K562 (cell line): Measurements from ENCODE around the gene EHMT2. TPM values are rescaled to one million over a fixed set of nuclear protein-coding genes. Genes with fewer than 3 reads are reported as not detected.

ENCODE experiments used
- BCL6 ChIP-seq: fragments of 250-450 bp; sonication (Bioruptor Pico); IDR thresholded peaks from 2 replicates; pipeline ENCODE4 v1.4.0; 2020
- BRD9 ChIP-seq: fragments of 450-650 bp; IDR thresholded peaks from 2 replicates; pipeline ENCODE4 v1.6.1; 2018; ENCODE audit warnings: low read depth; ENCODE audit not compliant: partially characterized antibody
- CAMTA2 ChIP-seq: fragments of 250-450 bp; sonication (Bioruptor Pico); conservative IDR thresholded peaks from 2 replicates; pipeline ENCODE4 v1.5.1; 2022
- CHD1 ChIP-seq: fragments of 200-600 bp; sonication (generic); IDR thresholded peaks from one replicate; pipeline ENCODE4 v1.6.1; 2012; ENCODE audit warnings: mild to moderate bottlenecking, moderate library complexity, low read length, inconsistent platforms
- FOXP1 ChIP-seq: sonication (generic); formaldehyde crosslinking; IDR thresholded peaks from 2 replicates; pipeline ENCODE4 v1.8.0; 2022; ENCODE audit warnings: mild to moderate bottlenecking, missing genetic modification reagents
- KLF10 ChIP-seq: fragments of 250-450 bp; sonication (Bioruptor Pico); IDR thresholded peaks from 2 replicates; pipeline ENCODE4 v1.6.1; 2021; ENCODE audit warnings: matching md5 sums
- NFXL1 ChIP-seq: fragments of 450-650 bp; formaldehyde crosslinking; IDR thresholded peaks from 2 replicates; pipeline ENCODE4 v1.4.0; 2021; ENCODE audit warnings: mild to moderate bottlenecking
- NR1H2 ChIP-seq: sonication (generic); formaldehyde crosslinking; IDR thresholded peaks from 2 replicates; pipeline ENCODE4 v1.4.0; 2020; ENCODE audit warnings: mild to moderate bottlenecking, missing genetic modification reagents
- RBM39 ChIP-seq: fragments of 200-400 bp; formaldehyde crosslinking; optimal IDR thresholded peaks from 2 replicates; pipeline ENCODE3; 2018; ENCODE audit warnings: low read depth, low read length
- ZNF584 ChIP-seq: fragments of 200-800 bp; sonication (Bioruptor generic); IDR thresholded peaks from 2 replicates; pipeline ENCODE4 v1.6.1; 2016; ENCODE audit warnings: low read depth, mild to moderate bottlenecking, missing genetic modification characterization, missing compliant biosample characterization
- polyA plus RNA-seq, 8 experiments: library from polyadenylated mRNA; depleted of rRNA in 4 of 8; stranded (reverse) in 5 of 8; unstranded in 3 of 8; fragments of >200 nt; fragmentation: Nextera tagmentation in 2 of 8; fragmentation: Illumina TruSeq in 1 of 8; extraction: Ambion mirVana in 2 of 8; extraction: Trizol in 1 of 8; gene quantifications; 2 replicates each; pipeline versions ENCODE4 v1.2.1 to v1.2.3, GENCODE V29; 2011 to 2014; ENCODE audit warnings: inconsistent platforms in 1 of 8, missing spikeins in 1 of 8
- total RNA-seq, 7 experiments: library from RNA; depleted of rRNA in 6 of 7; stranded (reverse); fragments of >200 nt in 6 of 7; fragmentation: Illumina TruSeq in 2 of 7; extraction: Trizol in 2 of 7; gene quantifications; 2 replicates each; pipeline versions ENCODE4 v1.2.1 to v1.2.3, GENCODE V29; 2011 to 2021; ENCODE audit warnings: low replicate concordance in 1 of 7
- TF ChIP-seq, protein P1 (sequence below): sonication (generic); formaldehyde crosslinking; IDR thresholded peaks from 2 replicates; pipeline ENCODE4 v1.8.1; 2023; ENCODE audit warnings: missing genetic modification reagents, mild to moderate bottlenecking, borderline replicate concordance
- TF ChIP-seq, protein P2 (sequence below): sonication (generic); formaldehyde crosslinking; IDR thresholded peaks from 2 replicates; pipeline ENCODE4 v1.8.0; 2023; ENCODE audit warnings: mild to moderate bottlenecking, missing genetic modification reagents
- TF ChIP-seq, protein P3 (sequence below): sonication (generic); formaldehyde crosslinking; IDR thresholded peaks from 2 replicates; pipeline ENCODE4 v1.8.1; 2023; ENCODE audit warnings: mild to moderate bottlenecking, missing genetic modification reagents
- TF ChIP-seq, protein P4 (sequence below): sonication (generic); formaldehyde crosslinking; IDR thresholded peaks from 2 replicates; pipeline ENCODE4 v1.8.0; 2022; ENCODE audit warnings: missing genetic modification reagents, mild to moderate bottlenecking, borderline replicate concordance

EHMT2 gene
- total and polyA plus RNA-seq, 9 of the 15 experiments (the other 6 are each of a cell fraction or from before 2014, with no cell fraction given) = 2.1 to 63.8 (median 38.5) TPM

DNA sequence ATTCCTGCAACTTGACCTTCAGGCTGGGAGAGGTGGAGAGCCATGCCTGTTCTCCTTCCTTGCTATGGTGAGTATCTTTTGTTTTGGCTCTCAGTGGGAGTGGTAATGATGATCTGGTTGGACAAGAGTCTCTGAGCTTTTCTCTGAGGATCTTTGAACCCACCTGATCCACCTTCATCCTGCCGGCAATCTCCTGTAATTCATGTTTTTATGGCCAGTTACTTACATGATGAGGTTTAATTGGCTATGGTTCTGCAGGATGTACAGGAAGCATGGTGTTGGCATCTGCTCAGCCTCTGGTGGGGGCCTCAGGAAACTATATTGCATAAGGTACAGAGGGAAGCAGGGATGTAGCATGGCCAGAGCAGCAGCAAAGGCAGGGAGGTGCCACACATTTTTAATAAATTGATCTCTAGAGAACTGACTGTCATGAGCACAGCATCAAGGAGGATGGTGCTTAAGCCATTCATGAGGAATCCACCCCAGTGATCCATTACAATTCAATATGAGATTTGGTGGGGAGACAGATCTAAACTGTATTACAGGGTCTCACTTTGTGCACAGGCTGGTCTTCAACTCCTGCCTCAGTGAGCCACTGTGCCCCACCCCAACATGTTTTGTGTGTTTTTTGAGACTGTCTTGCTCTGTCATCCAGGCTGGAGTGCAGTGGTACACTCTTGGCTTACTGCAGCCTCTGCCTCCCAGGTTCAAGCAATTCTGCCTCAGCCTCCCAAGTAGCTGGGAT, 60.0 kb downstream of the EHMT2 start (continued):
- TF ChIP-seq, protein P1, sequence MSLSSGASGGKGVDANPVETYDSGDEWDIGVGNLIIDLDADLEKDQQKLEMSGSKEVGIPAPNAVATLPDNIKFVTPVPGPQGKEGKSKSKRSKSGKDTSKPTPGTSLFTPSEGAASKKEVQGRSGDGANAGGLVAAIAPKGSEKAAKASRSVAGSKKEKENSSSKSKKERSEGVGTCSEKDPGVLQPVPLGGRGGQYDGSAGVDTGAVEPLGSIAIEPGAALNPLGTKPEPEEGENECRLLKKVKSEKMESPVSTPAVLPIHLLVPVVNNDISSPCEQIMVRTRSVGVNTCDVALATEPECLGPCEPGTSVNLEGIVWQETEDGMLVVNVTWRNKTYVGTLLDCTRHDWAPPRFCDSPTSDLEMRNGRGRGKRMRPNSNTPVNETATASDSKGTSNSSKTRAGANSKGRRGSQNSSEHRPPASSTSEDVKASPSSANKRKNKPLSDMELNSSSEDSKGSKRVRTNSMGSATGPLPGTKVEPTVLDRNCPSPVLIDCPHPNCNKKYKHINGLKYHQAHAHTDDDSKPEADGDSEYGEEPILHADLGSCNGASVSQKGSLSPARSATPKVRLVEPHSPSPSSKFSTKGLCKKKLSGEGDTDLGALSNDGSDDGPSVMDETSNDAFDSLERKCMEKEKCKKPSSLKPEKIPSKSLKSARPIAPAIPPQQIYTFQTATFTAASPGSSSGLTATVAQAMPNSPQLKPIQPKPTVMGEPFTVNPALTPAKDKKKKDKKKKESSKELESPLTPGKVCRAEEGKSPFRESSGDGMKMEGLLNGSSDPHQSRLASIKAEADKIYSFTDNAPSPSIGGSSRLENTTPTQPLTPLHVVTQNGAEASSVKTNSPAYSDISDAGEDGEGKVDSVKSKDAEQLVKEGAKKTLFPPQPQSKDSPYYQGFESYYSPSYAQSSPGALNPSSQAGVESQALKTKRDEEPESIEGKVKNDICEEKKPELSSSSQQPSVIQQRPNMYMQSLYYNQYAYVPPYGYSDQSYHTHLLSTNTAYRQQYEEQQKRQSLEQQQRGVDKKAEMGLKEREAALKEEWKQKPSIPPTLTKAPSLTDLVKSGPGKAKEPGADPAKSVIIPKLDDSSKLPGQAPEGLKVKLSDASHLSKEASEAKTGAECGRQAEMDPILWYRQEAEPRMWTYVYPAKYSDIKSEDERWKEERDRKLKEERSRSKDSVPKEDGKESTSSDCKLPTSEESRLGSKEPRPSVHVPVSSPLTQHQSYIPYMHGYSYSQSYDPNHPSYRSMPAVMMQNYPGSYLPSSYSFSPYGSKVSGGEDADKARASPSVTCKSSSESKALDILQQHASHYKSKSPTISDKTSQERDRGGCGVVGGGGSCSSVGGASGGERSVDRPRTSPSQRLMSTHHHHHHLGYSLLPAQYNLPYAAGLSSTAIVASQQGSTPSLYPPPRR = no peak
- TF ChIP-seq, protein P2, sequence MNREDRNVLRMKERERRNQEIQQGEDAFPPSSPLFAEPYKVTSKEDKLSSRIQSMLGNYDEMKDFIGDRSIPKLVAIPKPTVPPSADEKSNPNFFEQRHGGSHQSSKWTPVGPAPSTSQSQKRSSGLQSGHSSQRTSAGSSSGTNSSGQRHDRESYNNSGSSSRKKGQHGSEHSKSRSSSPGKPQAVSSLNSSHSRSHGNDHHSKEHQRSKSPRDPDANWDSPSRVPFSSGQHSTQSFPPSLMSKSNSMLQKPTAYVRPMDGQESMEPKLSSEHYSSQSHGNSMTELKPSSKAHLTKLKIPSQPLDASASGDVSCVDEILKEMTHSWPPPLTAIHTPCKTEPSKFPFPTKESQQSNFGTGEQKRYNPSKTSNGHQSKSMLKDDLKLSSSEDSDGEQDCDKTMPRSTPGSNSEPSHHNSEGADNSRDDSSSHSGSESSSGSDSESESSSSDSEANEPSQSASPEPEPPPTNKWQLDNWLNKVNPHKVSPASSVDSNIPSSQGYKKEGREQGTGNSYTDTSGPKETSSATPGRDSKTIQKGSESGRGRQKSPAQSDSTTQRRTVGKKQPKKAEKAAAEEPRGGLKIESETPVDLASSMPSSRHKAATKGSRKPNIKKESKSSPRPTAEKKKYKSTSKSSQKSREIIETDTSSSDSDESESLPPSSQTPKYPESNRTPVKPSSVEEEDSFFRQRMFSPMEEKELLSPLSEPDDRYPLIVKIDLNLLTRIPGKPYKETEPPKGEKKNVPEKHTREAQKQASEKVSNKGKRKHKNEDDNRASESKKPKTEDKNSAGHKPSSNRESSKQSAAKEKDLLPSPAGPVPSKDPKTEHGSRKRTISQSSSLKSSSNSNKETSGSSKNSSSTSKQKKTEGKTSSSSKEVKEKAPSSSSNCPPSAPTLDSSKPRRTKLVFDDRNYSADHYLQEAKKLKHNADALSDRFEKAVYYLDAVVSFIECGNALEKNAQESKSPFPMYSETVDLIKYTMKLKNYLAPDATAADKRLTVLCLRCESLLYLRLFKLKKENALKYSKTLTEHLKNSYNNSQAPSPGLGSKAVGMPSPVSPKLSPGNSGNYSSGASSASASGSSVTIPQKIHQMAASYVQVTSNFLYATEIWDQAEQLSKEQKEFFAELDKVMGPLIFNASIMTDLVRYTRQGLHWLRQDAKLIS = 0 out of 2 replicates have a peak, but pooled peaks have one; percentile 49
- TF ChIP-seq CAMTA2 (CRISPR knock-in tag) = 0 out of 2 replicates have a peak, but pooled peaks have one; percentile 70
- TF ChIP-seq, protein P3, sequence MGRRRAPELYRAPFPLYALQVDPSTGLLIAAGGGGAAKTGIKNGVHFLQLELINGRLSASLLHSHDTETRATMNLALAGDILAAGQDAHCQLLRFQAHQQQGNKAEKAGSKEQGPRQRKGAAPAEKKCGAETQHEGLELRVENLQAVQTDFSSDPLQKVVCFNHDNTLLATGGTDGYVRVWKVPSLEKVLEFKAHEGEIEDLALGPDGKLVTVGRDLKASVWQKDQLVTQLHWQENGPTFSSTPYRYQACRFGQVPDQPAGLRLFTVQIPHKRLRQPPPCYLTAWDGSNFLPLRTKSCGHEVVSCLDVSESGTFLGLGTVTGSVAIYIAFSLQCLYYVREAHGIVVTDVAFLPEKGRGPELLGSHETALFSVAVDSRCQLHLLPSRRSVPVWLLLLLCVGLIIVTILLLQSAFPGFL (CRISPR knock-in tag) = 0 out of 2 replicates have a peak, but pooled peaks have one; percentile 25
- TF ChIP-seq RBM39 = peak; percentile 4
- TF ChIP-seq, protein P4, sequence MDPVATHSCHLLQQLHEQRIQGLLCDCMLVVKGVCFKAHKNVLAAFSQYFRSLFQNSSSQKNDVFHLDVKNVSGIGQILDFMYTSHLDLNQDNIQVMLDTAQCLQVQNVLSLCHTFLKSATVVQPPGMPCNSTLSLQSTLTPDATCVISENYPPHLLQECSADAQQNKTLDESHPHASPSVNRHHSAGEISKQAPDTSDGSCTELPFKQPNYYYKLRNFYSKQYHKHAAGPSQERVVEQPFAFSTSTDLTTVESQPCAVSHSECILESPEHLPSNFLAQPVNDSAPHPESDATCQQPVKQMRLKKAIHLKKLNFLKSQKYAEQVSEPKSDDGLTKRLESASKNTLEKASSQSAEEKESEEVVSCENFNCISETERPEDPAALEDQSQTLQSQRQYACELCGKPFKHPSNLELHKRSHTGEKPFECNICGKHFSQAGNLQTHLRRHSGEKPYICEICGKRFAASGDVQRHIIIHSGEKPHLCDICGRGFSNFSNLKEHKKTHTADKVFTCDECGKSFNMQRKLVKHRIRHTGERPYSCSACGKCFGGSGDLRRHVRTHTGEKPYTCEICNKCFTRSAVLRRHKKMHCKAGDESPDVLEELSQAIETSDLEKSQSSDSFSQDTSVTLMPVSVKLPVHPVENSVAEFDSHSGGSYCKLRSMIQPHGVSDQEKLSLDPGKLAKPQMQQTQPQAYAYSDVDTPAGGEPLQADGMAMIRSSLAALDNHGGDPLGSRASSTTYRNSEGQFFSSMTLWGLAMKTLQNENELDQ = no peak
- 0 out of 2 replicates have a peak, but pooled peaks have one; percentile 20 for TF ChIP-seq NR1H2 (CRISPR knock-in tag)
- 0 out of 2 replicates have a peak, but pooled peaks have one; percentile 62 for TF ChIP-seq NFXL1 (CRISPR knock-in tag)
- peak; percentile 80 for TF ChIP-seq KLF10
- no peak for TF ChIP-seq BCL6 (CRISPR knock-in tag)
- TF ChIP-seq ZNF584 (CRISPR knock-in tag) = 0 out of 2 replicates have a peak, but pooled peaks have one; percentile 64
- peak; percentile 67 for TF ChIP-seq CHD1
- peak; percentile 20; the same call in 1 of the 2 replicates for TF ChIP-seq FOXP1 (CRISPR knock-in tag)
- TF ChIP-seq BRD9 = no peak
